ENCODE data around the gene SBF1.
A peak's percentile ranks its signal among the peaks of the same experiment; 100 is the strongest.

The SBF1 gene

DNA sequence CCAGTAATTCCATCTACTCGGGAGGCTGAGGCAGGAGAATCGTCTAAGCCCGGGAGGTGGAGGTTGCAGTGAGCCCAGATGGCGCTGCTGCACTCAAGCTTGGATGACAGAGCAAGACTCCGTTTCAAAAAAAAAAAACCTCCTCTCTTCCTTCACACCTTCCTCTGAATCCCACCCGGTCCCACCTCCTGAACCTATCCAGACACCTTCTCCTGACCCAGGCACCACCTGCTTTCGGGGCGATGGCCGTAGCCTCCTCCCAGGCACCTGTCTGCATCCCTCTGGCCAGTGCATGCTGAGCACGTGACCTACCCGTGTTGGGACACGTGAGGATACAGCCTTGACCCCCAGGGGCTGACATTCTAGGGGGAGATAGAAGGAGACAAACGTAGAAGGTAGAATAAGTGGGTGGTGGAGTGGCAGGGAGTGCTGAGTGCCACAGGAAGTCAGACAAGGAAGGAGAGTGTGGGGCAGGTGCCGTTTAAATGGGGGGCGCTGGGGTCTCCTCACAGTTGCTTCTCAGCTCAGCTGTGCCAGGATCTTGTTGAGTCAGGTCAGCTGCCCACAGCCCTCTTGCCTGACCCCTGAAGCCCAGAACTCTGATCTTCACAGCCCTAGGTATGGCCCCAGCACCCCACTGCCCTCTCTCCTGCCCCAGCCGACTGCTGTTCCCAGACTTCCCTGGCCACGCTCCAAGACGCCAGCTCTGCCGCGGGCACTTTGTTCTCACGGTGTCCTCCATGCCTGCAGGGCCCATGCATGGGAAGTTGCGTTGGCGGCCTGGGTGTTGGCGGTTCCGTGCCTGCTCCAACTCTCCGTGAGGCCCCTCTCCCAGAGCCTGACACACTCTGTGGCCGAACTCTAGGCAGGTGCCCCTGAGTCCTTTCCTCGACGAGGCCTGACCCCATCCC is 10.6 kb upstream of the SBF1 start:
- DNase-seq (ENCODE audit: low spot score), result no peak

DNA sequence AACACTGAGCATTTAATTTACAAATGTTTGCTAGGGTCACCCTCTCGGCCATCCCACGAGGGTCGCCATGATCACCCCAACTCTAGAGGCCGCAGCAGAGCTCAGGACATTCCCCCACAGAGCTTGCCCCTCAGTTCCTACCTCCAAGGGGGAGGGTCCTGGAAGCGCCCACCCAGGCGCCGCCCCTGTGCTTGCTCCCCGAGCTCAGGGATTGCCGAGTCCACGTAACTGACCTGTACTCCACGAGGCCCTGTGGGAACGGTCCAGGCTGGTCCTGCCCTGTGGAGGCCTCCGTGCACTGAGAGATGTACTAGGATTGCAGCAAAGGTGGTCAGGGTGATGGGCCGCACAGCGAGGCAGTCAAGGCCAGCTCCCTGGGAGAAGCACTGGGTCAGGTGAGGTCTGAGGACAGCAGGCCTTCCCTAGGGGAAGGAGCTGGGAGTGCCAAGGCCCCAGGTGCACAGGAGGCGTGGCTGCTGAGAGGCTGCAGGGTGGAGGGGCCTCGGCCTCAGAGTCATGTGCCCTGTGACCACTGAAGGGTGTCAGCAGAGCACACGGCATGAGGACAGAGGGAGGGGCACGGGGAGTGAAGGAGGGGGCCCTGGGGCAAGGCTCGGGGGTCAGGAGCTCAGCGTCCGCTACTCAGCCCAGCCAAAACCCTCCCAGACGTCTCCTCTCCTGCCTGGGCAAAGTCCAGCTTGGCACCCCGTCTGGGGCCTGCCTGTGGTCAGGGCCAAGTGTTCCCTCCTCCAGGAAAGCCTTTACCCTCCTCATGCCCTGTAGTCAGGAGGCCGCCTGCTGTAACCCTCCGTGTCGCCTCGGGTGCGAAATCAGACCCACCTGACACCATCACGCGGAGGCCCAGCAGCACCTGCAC is 9.4 kb upstream of the SBF1 start:
- DNase-seq (ENCODE audit: low spot score), result no peak

GRCh38 chr22:50483556-50483955 is 8.7 kb upstream of the SBF1 start:
- no peak for DNase-seq (ENCODE audit: low spot score)

- DNase-seq (ENCODE audit: low spot score), result no peak
Observed at GRCh38 chr22:50483106-50483505, 8.3 kb upstream of the SBF1 start.

GRCh38 chr22:50482107-50483074 is 7.6 kb upstream of the SBF1 start:
- no peak for DNase-seq (ENCODE audit: low spot score)

- no peak for DNase-seq (ENCODE audit: low spot score)
Observed at GRCh38 chr22:50481440-50482106, 6.7 kb upstream of the SBF1 start, which contains the start of gene ADM2. Gene ADM2, plus strand, starts transcription at chr22:50481543. Its CDS starts 305 bp downstream, at chr22:50481848.

DNA sequence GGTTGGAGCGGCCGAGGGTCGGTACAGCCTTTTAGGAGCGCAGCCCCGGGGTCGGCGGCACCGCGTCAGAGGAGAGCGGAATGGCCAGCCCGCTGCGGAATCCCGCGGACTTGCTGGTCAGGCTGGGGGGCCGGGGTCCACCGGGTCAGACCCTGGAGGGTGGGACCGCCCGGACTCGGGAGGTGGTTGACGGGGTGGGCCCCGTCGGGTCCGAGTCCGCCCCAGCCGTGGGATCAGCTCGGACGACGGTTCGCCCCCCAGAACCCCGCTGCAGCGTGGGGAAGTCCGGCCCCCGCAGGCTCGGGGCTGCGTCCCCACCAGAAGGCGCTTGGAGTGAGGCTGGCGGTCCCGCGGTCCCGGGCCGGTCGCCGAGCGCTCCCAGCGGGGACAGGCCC is 6.2 kb upstream of the SBF1 start:
- DNase-seq (ENCODE audit: low spot score), result no peak

DNA sequence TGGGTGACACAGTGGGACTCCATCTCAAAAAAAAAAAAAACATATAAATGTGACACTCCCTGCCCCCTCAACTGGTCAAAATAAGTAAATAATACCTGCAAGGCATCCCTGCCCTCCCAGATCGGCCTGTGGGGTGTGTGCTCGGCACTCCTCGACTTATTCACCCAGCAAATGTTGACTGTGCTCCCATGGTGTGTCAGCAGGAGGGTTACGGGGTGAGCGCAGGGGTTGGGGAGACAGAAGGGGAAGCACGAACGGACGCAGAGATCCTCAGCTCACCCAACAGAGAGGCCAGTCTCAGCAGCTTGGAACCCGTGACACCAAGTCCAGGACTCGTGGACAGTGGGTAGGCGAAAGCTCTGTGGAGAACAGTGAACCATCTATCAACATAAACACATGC is 4.9 kb upstream of the SBF1 start:
- DNase-seq (ENCODE audit: low spot score), result no peak

DNA sequence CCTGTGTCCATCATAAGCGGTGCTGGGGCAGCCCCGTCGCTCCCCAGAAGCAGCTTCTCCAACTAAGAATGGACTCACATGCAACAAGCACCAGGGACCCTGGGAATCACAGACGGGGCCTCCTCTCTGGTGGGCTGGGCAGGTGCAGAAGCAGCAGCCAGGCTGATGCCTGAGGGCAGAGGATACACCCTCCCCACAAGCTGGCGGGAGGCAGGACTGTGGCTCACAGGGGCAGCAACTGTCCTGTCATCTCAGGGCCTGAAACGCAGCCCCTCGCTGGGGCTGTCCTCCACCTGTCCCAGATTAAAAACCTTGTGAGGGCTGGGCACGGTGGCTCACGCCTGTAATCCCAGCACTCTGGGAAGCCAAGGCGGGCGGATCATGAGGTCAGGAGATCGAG is 3.1 kb upstream of the SBF1 start:
- DNase-seq (ENCODE audit: low spot score), result no peak

DNA sequence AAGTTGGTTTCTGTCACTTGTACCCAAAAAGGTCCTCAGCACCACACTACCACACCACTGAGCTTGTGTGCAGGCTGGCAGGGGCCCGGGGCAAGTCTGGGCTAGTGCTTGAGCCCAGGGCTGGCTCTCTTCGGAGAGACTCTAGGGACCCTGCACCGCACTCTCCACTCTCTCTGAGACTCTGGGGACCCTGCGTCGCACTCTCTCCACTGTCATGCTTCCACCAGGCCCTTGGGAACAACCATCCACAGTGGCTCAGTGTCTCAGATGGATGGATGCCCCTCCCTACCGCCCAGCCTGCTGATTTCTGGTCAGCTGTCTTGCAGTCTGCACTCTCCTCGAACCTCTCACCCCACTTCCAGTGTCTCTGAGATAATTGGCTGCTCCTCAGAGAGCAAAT is 2.0 kb upstream of the SBF1 start:
- no peak for DNase-seq (ENCODE audit: low spot score)

DNA sequence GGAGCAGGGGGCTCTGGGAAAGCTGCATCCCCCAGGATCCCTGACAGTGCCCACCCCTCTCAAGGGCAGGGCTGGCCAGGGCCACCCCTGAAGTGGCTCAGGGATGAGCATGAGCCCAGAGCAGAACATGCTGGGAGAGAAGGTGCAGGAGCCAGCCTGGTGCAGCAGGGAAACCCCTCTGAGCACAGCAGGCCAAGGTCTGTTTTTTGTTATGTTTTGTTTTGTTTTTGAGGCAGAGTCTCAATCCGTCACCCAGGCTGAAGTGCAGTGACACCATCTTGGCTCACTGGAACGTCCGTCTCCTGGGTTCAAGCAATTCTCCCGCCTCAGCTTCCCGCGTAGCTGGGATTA is 792 bp upstream of the SBF1 start:
- DNase-seq (ENCODE audit: low spot score), result no peak

DNA sequence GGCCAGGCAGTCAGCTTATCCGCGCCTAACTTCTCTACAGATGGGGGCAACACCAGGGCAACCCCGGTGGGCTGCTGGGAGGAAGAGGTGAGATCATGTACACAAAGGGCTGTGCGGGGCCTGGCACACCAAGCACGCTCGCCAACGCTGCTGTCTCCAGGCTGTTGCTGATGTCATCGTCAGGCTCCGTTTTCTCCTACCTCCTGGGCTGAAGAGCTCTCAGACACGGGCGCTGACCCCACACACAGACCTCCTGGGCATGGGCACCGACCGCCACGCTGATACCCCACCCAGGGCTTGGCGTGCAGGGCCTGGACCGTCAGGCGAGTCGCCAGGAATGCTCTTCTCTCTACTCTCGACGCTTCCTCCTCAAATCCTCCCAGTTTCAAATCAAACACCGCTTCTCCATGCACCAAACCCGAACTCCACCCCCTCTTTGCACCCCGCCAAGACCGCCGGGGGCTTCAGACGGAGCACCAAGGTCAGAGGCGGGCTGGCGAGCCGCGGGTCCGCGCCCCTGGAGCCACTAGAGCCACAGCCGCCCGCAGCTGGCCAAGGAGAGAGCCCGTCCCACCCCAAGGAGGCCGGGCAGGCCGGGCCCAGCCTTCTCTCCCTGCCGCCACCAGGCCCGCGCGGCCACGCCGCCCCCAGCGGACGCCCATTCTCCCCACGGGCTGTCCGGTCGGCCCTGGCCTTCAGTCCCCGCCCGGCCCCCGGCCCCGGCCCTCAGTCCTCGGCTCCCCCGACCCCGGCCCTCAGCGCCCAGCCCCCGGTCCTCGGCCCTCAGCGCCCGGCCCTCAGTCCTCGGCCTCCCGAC is 772 bp downstream of the SBF1 start:
- DNase-seq (ENCODE audit: low spot score), result no peak

DNA sequence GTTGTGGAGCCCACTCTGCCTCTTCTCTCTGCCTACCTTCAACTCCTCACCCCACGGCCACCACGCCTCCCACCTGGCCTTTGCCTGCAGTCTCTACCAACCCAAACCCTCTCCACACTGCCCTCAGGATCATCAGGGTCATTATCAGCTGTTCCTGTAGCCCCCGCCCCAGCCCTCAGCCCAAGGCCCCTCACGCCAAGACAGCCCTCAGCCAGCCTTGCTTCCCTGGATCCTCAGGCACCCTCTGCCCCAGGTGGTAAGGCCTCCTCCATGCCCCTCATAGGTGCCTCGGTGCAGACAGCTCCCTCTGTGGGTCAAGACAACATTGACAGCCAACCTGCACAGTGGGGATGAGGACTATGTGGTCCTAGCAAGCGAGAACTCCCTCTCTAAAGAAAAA is 1.7 kb downstream of the SBF1 start:
- DNase-seq (ENCODE audit: low spot score), result no peak

DNA sequence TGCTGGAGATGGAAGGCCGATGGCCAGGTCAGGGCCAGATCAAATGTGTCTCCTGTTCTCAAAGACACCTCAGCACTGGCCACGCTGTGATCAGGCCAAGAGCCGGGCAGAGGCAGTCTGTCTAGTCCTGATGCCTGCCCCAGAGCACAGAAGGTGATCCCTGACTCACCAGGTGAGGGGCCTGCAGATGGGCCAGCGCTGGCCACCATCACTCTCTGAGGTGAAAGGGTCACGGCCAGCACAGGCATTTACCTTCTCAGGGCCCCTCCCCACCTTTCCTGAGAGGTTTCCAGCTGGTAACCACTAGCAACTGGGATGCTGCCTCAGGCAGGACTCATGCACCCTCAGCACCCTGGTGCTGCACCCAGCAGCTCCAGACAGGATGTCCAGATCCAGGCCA is 2.9 kb downstream of the SBF1 start:
- no peak for DNase-seq (ENCODE audit: low spot score)

DNA sequence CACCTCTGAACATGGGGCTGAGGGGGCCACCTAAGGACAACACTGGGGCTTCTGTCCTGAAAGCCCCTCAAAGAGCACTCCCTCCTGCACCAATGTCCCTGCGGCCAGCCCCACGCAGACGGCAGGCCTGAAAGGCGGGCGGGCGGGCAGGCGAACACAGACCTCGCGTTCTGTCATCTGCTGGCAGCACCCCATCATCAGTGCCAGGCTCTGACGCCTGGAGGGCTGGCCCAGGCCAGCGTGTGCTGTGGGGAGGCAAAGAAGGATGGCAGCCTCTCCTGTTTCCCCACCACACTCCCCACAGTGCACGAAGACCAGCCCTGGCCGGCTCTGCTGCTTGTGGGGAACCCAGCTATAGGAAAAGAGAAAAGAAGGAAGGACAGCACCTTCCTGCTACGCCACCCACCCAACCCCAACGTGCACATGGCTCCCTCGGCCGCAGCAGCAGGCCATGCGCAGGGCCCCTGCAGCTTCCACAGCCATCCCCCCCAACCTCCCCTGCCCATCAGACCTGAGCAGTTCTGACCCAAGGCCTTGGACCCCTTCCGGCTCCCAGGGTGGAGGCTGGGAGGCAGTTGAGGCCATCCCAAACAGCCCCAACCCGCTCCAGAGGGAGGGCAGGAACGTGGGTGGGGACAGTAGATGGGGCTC is 3.5 kb downstream of the SBF1 start:
- DNase-seq (ENCODE audit: low spot score), result no peak

GRCh38 chr22:50470491-50470890 is 4.3 kb downstream of the SBF1 start:
- DNase-seq (ENCODE audit: low spot score), result no peak

GRCh38 chr22:50469377-50470305 is 5.2 kb downstream of the SBF1 start:
- peak; percentile 81 for DNase-seq (ENCODE audit: low spot score)

DNA sequence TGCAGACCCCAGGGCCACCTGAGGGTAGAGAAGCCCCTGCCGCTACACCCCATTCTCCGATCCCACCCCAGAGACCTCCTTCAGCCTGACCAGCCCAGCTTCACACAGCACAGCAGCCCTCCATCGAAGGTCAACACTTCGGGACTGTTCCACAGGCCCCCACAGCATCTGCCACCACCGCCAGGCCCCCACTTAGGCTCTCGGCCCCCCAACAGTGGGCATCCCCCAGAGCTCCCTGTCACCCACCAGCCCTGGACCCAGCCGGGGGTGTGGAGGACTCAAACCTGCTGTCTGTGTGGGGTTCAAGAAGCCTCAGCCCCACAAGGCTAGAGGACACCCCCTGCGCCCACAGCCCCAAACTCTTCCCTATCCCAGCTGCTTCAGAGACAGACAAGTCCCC is 6.2 kb downstream of the SBF1 start:
- no peak for DNase-seq (ENCODE audit: low spot score)
